SK-N-SH treated with all-trans-retinoic acid at 6 μM for 48 hours (cell line): ENCODE data around the gene TIGD3.

Experiments
- ATAC-seq: fragments of 200-7000 bp; cut with Tn5 transposase; 3 replicates; pipeline ENCODE4 v1.9.1; 2020; ENCODE audit warnings: mild to moderate bottlenecking, moderate library complexity
- BACH2 ChIP-seq: fragments of 250-450 bp; sonication (Bioruptor Pico); IDR thresholded peaks from 2 replicates; pipeline ENCODE4 v1.9.0; 2021; ENCODE audit warnings: mild to moderate bottlenecking, borderline replicate concordance
- CREB5 ChIP-seq: fragments of 250-450 bp; sonication (Bioruptor Pico); IDR thresholded peaks from 2 replicates; pipeline ENCODE4 v1.5.1; 2020; ENCODE audit warnings: low read depth, mild to moderate bottlenecking, moderate library complexity
- CSDC2 ChIP-seq: fragments of 250-450 bp; sonication (Bioruptor Pico); IDR thresholded peaks from 2 replicates; pipeline ENCODE4 v1.5.0; 2020; ENCODE audit warnings: mild to moderate bottlenecking, moderate library complexity
- CSRNP3 ChIP-seq: fragments of 250-450 bp; sonication (Bioruptor Pico); IDR thresholded peaks from 2 replicates; pipeline ENCODE4 v1.5.1; 2021; ENCODE audit warnings: mild to moderate bottlenecking, moderate library complexity
- ESRRG ChIP-seq: fragments of 250-450 bp; sonication (Bioruptor Pico); IDR thresholded peaks from 2 replicates; pipeline ENCODE4 v1.6.1; 2021; ENCODE audit warnings: mild to moderate bottlenecking
- ISL1 ChIP-seq: fragments of 250-450 bp; sonication (Bioruptor Pico); IDR thresholded peaks from 2 replicates; pipeline ENCODE4 v2.1.2; 2022; ENCODE audit warnings: mild to moderate bottlenecking, moderate library complexity
- OSR1 ChIP-seq: fragments of 250-450 bp; sonication (Bioruptor Pico); IDR thresholded peaks from 2 replicates; pipeline ENCODE4 v1.8.0; 2022; ENCODE audit warnings: moderate library complexity, mild to moderate bottlenecking, inconsistent platforms
- PATZ1 ChIP-seq: fragments of 250-450 bp; sonication (Bioruptor Pico); IDR thresholded peaks from 2 replicates; pipeline ENCODE4 v1.8.0; 2020; ENCODE audit warnings: mild to moderate bottlenecking, moderate library complexity, borderline replicate concordance
- POU6F1 ChIP-seq: fragments of 250-450 bp; sonication (Bioruptor Pico); IDR thresholded peaks from 2 replicates; pipeline ENCODE4 v1.8.0; 2021; ENCODE audit warnings: low read depth, mild to moderate bottlenecking, moderate library complexity, borderline replicate concordance
- PPARA ChIP-seq: fragments of 250-450 bp; sonication (Bioruptor Pico); IDR thresholded peaks from 2 replicates; pipeline ENCODE4 v1.5.0; 2020; ENCODE audit warnings: mild to moderate bottlenecking, borderline replicate concordance
- SNAI2 ChIP-seq: fragments of 250-450 bp; sonication (Bioruptor Pico); IDR thresholded peaks from 2 replicates; pipeline ENCODE4 v1.5.0; 2020; ENCODE audit warnings: mild to moderate bottlenecking, moderate library complexity
- TCF4 ChIP-seq: fragments of 250-450 bp; sonication (Bioruptor Pico); IDR thresholded peaks from 2 replicates; pipeline ENCODE4 v1.8.0; 2021; ENCODE audit warnings: mild to moderate bottlenecking, moderate library complexity, borderline replicate concordance
- TOX ChIP-seq: fragments of 250-450 bp; sonication (Bioruptor Pico); IDR thresholded peaks from 2 replicates; pipeline ENCODE4 v1.8.0; 2021; ENCODE audit warnings: mild to moderate bottlenecking, moderate library complexity, borderline replicate concordance
- TSHZ2 ChIP-seq: fragments of 250-450 bp; sonication (Bioruptor Pico); IDR thresholded peaks from 2 replicates; pipeline ENCODE4 v1.5.0; 2020; ENCODE audit warnings: mild to moderate bottlenecking, moderate library complexity
- ZC3H10 ChIP-seq: fragments of 250-450 bp; sonication (Bioruptor Pico); IDR thresholded peaks from 2 replicates; pipeline ENCODE4 v1.5.1; 2021; ENCODE audit warnings: mild to moderate bottlenecking, moderate library complexity
- ZFP3 ChIP-seq: fragments of 250-450 bp; sonication (Bioruptor Pico); IDR thresholded peaks from 2 replicates; pipeline ENCODE4 v1.5.0; 2020; ENCODE audit warnings: mild to moderate bottlenecking, moderate library complexity
- ZFP30 ChIP-seq: fragments of 450-650 bp; formaldehyde crosslinking; IDR thresholded peaks from 2 replicates; pipeline ENCODE4 v1.5.0; 2022; ENCODE audit warnings: mild to moderate bottlenecking, moderate library complexity
- ZNF565 ChIP-seq: fragments of 450-650 bp; formaldehyde crosslinking; conservative IDR thresholded peaks from 2 replicates; pipeline ENCODE4 v1.5.0; 2020; ENCODE audit warnings: low read depth, mild to moderate bottlenecking, moderate library complexity
- ZNF8 ChIP-seq: fragments of 450-650 bp; formaldehyde crosslinking; IDR thresholded peaks from 2 replicates; pipeline ENCODE4 v1.5.0; 2020; ENCODE audit warnings: mild to moderate bottlenecking, moderate library complexity

Gene TIGD3

GRCh38 chr11:65395961-65396530, 41.5 kb downstream of the TIGD3 start:
- no peak for ATAC-seq
- TF ChIP-seq PATZ1 (CRISPR knock-in tag) (no peak), OSR1 (CRISPR knock-in tag) (no peak), CREB5 (no peak), CSDC2 (CRISPR knock-in tag) (no peak), POU6F1 (CRISPR knock-in tag) (no peak), CSRNP3 (CRISPR knock-in tag) (no peak), TCF4 (no peak), TOX (CRISPR knock-in tag) (no peak), TSHZ2 (no peak), ZFP3 (CRISPR knock-in tag) (no peak), ZC3H10 (CRISPR knock-in tag) (no peak), ISL1 (CRISPR knock-in tag) (no peak), ZNF565 (no peak), ZNF8 (CRISPR knock-in tag) (no peak), BACH2 (no peak), ESRRG (CRISPR knock-in tag) (no peak), PPARA (no peak), ZFP30 (CRISPR knock-in tag) (no peak), SNAI2 (CRISPR knock-in tag) (no peak)

GRCh38 chr11:65396769-65397745, 42.5 kb downstream of the TIGD3 start:
- TF ChIP-seq TSHZ2 = no peak
- TF ChIP-seq ISL1 (CRISPR knock-in tag) = no peak
- no peak for TF ChIP-seq TCF4
- no peak for TF ChIP-seq ZFP30 (CRISPR knock-in tag)
- no peak for ATAC-seq
